Mucosa of descending colon (tissue), 3 donors: Measurements from ENCODE around the gene SLC4A2. TPM values are rescaled to one million over a fixed set of nuclear protein-coding genes. Genes with fewer than 3 reads are reported as not detected.

ENCODE experiments used
- ATAC-seq: fragments of 200-7000 bp; cut with Tn5 transposase; one replicate; pipeline ENCODE4 v1.9.1; 2020; ENCODE audit warnings: mild to moderate bottlenecking, moderate library complexity
- DNase-seq, 3 donors: peaks; one replicate each; pipeline ENCODE4 v3.0.0-alpha.2; 2020
- H3K36me3 ChIP-seq: fragments of 200-600 bp; one replicate; pipeline ENCODE4 v1.8.0; 2021; ENCODE audit warnings: low read depth, mild to moderate bottlenecking
- H3K4me1 ChIP-seq: fragments of 200-600 bp; one replicate; pipeline ENCODE4 v1.8.0; 2021; ENCODE audit warnings: low read depth, mild to moderate bottlenecking
- H3K4me3 ChIP-seq: fragments of 200-600 bp; one replicate; pipeline ENCODE4 v1.8.0; 2021; ENCODE audit warnings: mild to moderate bottlenecking
- H3K9me3 ChIP-seq: fragments of 200-600 bp; one replicate; pipeline ENCODE4 v1.8.0; 2021; ENCODE audit warnings: mild to moderate bottlenecking
- CTCF ChIP-seq: fragments of 200-600 bp; IDR thresholded peaks from one replicate; pipeline ENCODE4 v1.8.0; 2022; ENCODE audit warnings: antibody characterized with exemption, mild to moderate bottlenecking
- intact Hi-C, 2 donors: fragments of 100-400 bp; cut with DNase I in 1 of 2; cut with micrococcal nuclease in 1 of 2; formaldehyde crosslinking; loops; one replicate each; pipeline versions ENCODE4 v1.11.0 to v1.11.1; 2022; cut with DNase I, micrococcal nuclease
- total RNA-seq, 3 donors: library from RNA; stranded (reverse); fragmentation: NEBNext Ultra II Directional in 2 of 3; extraction: Animal tissue kit (Norgen Biotek cat#: 25700) in 2 of 3; gene quantifications; one replicate each; pipeline versions ENCODE4 v1.2.1 to v1.2.4, GENCODE V29; 2021 to 2023
- donor health status: DM: no; HTN: no; CAD: no; lungs with moderate emphysema.
- donor health status: DM: no; HTN: no; CAD: no.
- donor health status: DM: no; HTN: yes; CAD: no.

Gene SLC4A2
- total RNA-seq, 3 donors from 2014 or later = 82.2 to 168 (median 89.5) TPM

DNA sequence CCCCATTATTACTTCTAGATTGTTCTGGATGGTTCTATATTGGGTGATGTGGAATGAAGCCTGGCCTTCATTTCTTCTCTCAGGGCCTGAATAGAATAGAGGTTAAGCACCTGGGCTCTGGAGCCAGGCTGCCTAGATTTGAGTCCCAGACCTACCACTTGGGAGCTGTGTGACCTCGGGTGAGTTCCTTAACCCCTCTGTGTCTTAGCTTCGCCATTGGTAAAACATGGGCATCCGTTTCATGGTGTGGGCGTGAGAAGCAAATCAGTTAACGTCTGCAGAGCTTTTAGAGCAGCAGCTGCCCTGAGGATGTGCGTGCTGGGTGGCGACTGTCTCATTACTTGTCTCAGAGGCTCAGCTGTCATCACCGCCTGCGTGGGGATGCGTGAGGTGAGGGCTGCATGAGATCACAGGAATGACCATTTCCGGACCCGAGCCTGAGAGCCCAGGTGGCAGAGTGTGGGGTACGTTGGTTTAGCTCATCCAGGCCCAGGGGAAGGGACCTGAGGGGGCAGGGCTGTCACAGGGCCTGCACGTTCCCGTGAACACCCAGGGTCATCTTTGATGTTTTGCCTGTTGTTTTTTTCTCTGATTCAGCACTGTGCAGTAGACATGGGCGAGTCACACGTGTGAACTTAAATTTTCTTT is 36.6 kb downstream of the SLC4A2 start:
- ATAC-seq (no peak), DNase-seq (no peak)
- Histone ChIP-seq H3K4me1 (no peaks in the 10 kb centered on the region), H3K9me3 (no peaks in the 10 kb centered on the region), H3K4me3 (no peak overlapping the region), H3K36me3 (no peaks in the 10 kb centered on the region)
- no peak for TF ChIP-seq CTCF
- intact Hi-C loops = no loop called here

GRCh38 chr7:151099486-151100211 is 40.3 kb downstream of the SLC4A2 start:
- H3K4me3 ChIP-seq = no peak overlapping the region
- intact Hi-C loops = no loop called here
- no peak for DNase-seq

DNA sequence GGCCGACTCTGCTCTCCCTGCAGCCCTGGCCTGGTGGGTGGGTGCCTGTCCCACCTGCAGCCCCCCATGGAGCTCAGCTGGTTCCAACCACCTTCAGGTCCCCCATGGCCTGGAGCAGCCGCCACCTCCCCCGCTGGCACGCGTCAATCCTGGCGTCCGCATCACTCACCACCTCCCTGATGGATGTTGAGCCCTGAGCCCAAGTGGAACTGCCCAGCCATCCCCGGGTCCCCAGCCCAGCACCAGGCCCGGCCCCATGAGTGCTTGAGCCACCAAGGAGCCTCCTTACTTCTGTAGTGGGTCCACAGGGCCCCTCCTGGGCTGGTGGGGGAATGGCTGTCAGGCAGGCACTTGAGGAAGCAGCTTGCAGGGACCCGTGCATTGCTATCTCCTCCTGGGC is 41.5 kb downstream of the SLC4A2 start:
- DNase-seq (no peak), ATAC-seq (no peak)
- TF ChIP-seq CTCF = no peak
- no peaks in the 10 kb centered on the region for H3K4me1 ChIP-seq
- H3K4me3 ChIP-seq = no peak overlapping the region
- no peaks in the 10 kb centered on the region for H3K9me3 ChIP-seq
- intact Hi-C loops = no loop called here
- no peaks in the 10 kb centered on the region for H3K36me3 ChIP-seq

More at GRCh38 chr7:151099486-151100211, 40.3 kb downstream of the SLC4A2 start:
- Histone ChIP-seq H3K4me1 (no peaks in the 10 kb centered on the region), H3K36me3 (no peaks in the 10 kb centered on the region), H3K9me3 (no peaks in the 10 kb centered on the region)
- no peak for TF ChIP-seq CTCF
- peak; percentile 29 for ATAC-seq

DNA sequence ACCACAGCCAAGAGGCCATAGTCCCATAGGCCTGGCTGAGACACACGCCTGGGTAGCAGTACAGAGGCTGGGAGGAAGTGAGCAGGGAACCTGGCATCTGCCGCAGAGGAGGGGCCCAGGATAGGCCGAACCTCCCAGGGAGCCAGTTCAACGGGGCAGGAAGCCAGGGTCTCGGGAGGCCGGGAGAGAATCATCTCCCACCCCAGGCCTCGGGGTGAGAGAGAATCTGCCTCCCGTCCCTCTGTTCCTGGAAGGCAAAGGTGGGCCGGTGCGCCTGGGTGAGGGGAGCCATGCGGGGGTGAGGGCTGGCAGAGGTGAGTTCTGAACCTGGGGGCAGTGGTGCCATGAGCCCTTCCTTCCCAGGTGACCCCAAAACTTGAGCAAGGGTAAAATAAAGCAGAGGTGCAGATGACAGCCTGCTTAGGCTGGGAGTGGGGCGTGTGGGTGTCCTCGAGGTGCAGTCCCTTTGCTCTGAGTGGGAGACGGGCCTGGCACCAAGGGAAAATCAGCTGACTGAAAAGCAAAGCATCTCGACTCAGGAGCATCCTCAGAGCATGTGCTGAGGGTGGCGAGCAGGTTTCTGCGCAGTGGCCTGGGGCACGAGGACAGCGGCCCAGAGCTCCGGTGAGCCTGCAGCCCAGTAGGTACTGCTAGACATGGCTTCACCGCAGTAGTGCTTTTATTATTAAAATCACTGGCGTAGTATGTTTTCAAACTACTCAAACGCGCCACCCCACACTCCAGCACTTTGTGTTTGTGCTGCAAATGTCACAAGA is 42.4 kb downstream of the SLC4A2 start:
- no peak for DNase-seq
- no peak overlapping the region for H3K4me3 ChIP-seq
- H3K36me3 ChIP-seq = no peaks in the 10 kb centered on the region
- H3K9me3 ChIP-seq = no peaks in the 10 kb centered on the region
- H3K4me1 ChIP-seq = no peaks in the 10 kb centered on the region
- TF ChIP-seq CTCF = no peak
- ATAC-seq = peak; percentile 13
- intact Hi-C loops = no loop called here

DNA sequence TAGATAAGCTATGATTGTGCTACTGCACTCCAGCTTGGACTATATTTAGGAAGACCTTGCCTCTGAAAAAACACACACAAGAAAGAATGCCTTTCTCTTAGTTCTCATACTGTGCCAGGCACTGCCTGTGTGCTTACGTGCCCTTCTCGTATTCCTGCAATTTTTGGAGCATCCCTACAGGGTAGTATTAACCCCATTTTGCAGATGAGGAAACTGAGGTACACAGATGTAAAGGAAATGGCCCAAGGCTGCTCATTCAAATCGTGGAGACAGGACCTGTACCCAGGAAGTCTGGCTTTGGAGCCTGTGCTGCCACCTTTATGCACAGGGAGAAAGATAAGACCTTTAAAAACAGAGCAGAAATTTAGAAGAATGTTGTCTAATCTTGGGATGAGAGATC is 43.6 kb downstream of the SLC4A2 start:
- no peak for DNase-seq
- no peaks in the 10 kb centered on the region for H3K4me1 ChIP-seq
- intact Hi-C loops = no loop called here
- no peak overlapping the region for H3K4me3 ChIP-seq
- H3K36me3 ChIP-seq = no peaks in the 10 kb centered on the region
- no peak for TF ChIP-seq CTCF
- no peak for ATAC-seq
- H3K9me3 ChIP-seq = no peaks in the 10 kb centered on the region
